ENCODE measurements around the gene MCC. TPM values are rescaled to one million over a fixed set of nuclear protein-coding genes. Genes with fewer than 3 reads are reported as not detected.

Gene MCC
- total RNA-seq, 1 donor from 2014 or later: 26.9 TPM

- Mint-ChIP-seq H3K9me3 (ENCODE audit: unreplicated experiment) (no peaks in the 10 kb centered on the region), H3K27me3 (ENCODE audit: low read depth, unreplicated experiment) (no peaks in the 10 kb centered on the region), H3K4me1 (ENCODE audit: low read depth, unreplicated experiment) (peaks cover 17% of the 10 kb centered on the region), H3K36me3 (ENCODE audit: low read depth, unreplicated experiment) (no peaks in the 10 kb centered on the region), H3K27ac (ENCODE audit: unreplicated experiment) (peak overlapping the region; percentile 83), H3K4me3 (ENCODE audit: unreplicated experiment) (peak overlapping the region; percentile 98)
- H3K9me3 ChIP-seq (ENCODE audit: insufficient read depth, low read depth, low read length): no peaks in the 10 kb centered on the region
- peak overlapping the region; percentile 87 for H2AFZ ChIP-seq (ENCODE audit: low read depth, low read length)
- H3K9ac ChIP-seq (ENCODE audit: low read length): peak overlapping the region; percentile 95
- peaks cover 11% of the 10 kb centered on the region for H3K4me1 ChIP-seq (ENCODE audit: insufficient read depth, low read length)
- DNase-seq (ENCODE audit: low read depth) (peak; percentile 14), FAIRE-seq (no peak)
- peak overlapping the region; percentile 91 for H3K4me2 ChIP-seq (ENCODE audit: low read length)
- TF ChIP-seq CTCF (IDR thresholded peaks at IDR 0.05; ENCODE audit: insufficient read depth, low read depth, low read length) (no peak), EZH2 (IDR thresholded peaks at IDR 0.05; ENCODE audit: insufficient read depth, low read length) (no peak)
- H3K79me2 ChIP-seq (ENCODE audit: insufficient read depth, low read length): peaks cover 59% of the 10 kb centered on the region
- H3K27ac ChIP-seq (ENCODE audit: low read depth, low read length): peak overlapping the region; percentile 81
- H3K4me3 ChIP-seq (ENCODE audit: insufficient read depth, low read depth, low read length): peak overlapping the region; percentile 94
- peaks cover 25% of the 10 kb centered on the region for H4K20me1 ChIP-seq (ENCODE audit: insufficient read depth, low read length)
- no peaks in the 10 kb centered on the region for H3K27me3 ChIP-seq (ENCODE audit: insufficient read depth, low read length)
- H3K36me3 ChIP-seq (ENCODE audit: insufficient read depth, low read length): no peaks in the 10 kb centered on the region
These were observed 510.8 kb downstream of the MCC start for GRCh38 chr5:112977440-112977861.

- H3K4me1 ChIP-seq (ENCODE audit: insufficient read depth, low read length): peaks cover 11% of the 10 kb centered on the region
- FAIRE-seq: peak; percentile 59
These were observed 511.6 kb downstream of the MCC start, which contains the start of gene DCP2 for GRCh38 chr5:112976432-112977309. DCP2 (plus strand) TSS chr5:112976798; CDS start chr5:112976934, 136 bp downstream.

More at GRCh38 chr5:112976432-112977309, 511.6 kb downstream of the MCC start, which contains the start of gene DCP2:
- H3K27me3 ChIP-seq (ENCODE audit: insufficient read depth, low read length): no peaks in the 10 kb centered on the region
- H4K20me1 ChIP-seq (ENCODE audit: insufficient read depth, low read length): peaks cover 19% of the 10 kb centered on the region
- H2AFZ ChIP-seq (ENCODE audit: low read depth, low read length): peak within 1 kb of the TSS; percentile 96
- peak within 1 kb of the TSS; percentile 83 for H3K27ac Mint-ChIP-seq (ENCODE audit: unreplicated experiment)
- peak within 1 kb of the TSS; percentile 94 for H3K4me3 ChIP-seq (ENCODE audit: insufficient read depth, low read depth, low read length)
- no peak for TF ChIP-seq CTCF (IDR thresholded peaks at IDR 0.05; ENCODE audit: insufficient read depth, low read depth, low read length)
- no peaks in the 10 kb centered on the region for H3K9me3 Mint-ChIP-seq (ENCODE audit: unreplicated experiment)
- DNase-seq (ENCODE audit: low read depth): peak; percentile 99
- H3K79me2 ChIP-seq (ENCODE audit: insufficient read depth, low read length): peaks cover 51% of the 10 kb centered on the region
- H3K4me3 Mint-ChIP-seq (ENCODE audit: unreplicated experiment): peak within 1 kb of the TSS; percentile 98
- no peaks in the 10 kb centered on the region for H3K36me3 Mint-ChIP-seq (ENCODE audit: low read depth, unreplicated experiment)
- H3K36me3 ChIP-seq (ENCODE audit: insufficient read depth, low read length): no peaks in the 10 kb centered on the region
- H3K4me1 Mint-ChIP-seq (ENCODE audit: low read depth, unreplicated experiment): peaks cover 17% of the 10 kb centered on the region
- no peaks in the 10 kb centered on the region for H3K9me3 ChIP-seq (ENCODE audit: insufficient read depth, low read depth, low read length)
- peak within 1 kb of the TSS; percentile 81 for H3K27ac ChIP-seq (ENCODE audit: low read depth, low read length)
- peak within 1 kb of the TSS; percentile 91 for H3K4me2 ChIP-seq (ENCODE audit: low read length)
- no peaks in the 10 kb centered on the region for H3K27me3 Mint-ChIP-seq (ENCODE audit: low read depth, unreplicated experiment)
- H3K9ac ChIP-seq (ENCODE audit: low read length): peak within 1 kb of the TSS; percentile 95
